Bronchial epithelial cell (primary cell): Measurements from ENCODE around the gene RHBDL2. TPM values are rescaled to one million over a fixed set of nuclear protein-coding genes. Genes with fewer than 3 reads are reported as not detected.

ENCODE experiments used
- DNase-seq: peaks from one replicate; pipeline ENCODE4 v3.0.0-alpha.2; 2010; ENCODE audit warnings: low read depth
- FAIRE-seq: peaks from 2 replicates; lab custom pipeline; 2011; peaks lifted over from hg19 to GRCh38; lab: Jason Lieb, UNC
- H3K27me3 ChIP-seq: 2 replicates; pipeline ENCODE4 v1.5.1; 2011; ENCODE audit warnings: low read length; ENCODE audit not compliant: control insufficient read depth, insufficient read depth
- H3K36me3 ChIP-seq: 2 replicates; pipeline ENCODE4 v1.5.1; 2011; ENCODE audit warnings: low read length; ENCODE audit not compliant: control insufficient read depth, insufficient read depth
- H3K4me3 ChIP-seq: 2 replicates; pipeline ENCODE4 v1.5.1; 2011; ENCODE audit warnings: mild to moderate bottlenecking, low read depth, low read length, control low read depth
- CTCF ChIP-seq: IDR thresholded peaks from 2 replicates; pipeline ENCODE4 v1.5.1; 2011; ENCODE audit warnings: mild to moderate bottlenecking, moderate library complexity, low read length, control low read depth, inconsistent platforms; ENCODE audit not compliant: insufficient read depth, severe bottlenecking
- total RNA-seq: library from RNA; depleted of rRNA; stranded (reverse); fragments of >200 nt; gene quantifications from 2 replicates; pipeline ENCODE4 v1.2.1, GENCODE V29; 2014

Gene RHBDL2
- total RNA-seq, 1 donor from 2014 or later = 5.0 TPM

- Histone ChIP-seq H3K4me3 (no peak overlapping the region), H3K36me3 (peaks cover 1% of the 10 kb centered on the region), H3K27me3 (no peaks in the 10 kb centered on the region)
- DNase-seq (no peak), FAIRE-seq (no peak)
- no peak for TF ChIP-seq CTCF
Observed at GRCh38 chr1:38899560-38899959, 42.1 kb downstream of the RHBDL2 start.

- no peak for TF ChIP-seq CTCF
- no peaks in the 10 kb centered on the region for H3K27me3 ChIP-seq
- peak; percentile 75 for DNase-seq
- FAIRE-seq = no peak
- no peak overlapping the region for H3K4me3 ChIP-seq
- H3K36me3 ChIP-seq = peaks cover 1% of the 10 kb centered on the region
Observed at GRCh38 chr1:38898653-38899230, 42.9 kb downstream of the RHBDL2 start.

GRCh38 chr1:38896169-38896568 is 45.5 kb downstream of the RHBDL2 start:
- H3K36me3 ChIP-seq = peaks cover 5% of the 10 kb centered on the region
- TF ChIP-seq CTCF = no peak
- DNase-seq (no peak), FAIRE-seq (no peak)
- no peaks in the 10 kb centered on the region for H3K27me3 ChIP-seq
- H3K4me3 ChIP-seq = no peak overlapping the region

GRCh38 chr1:38892976-38893375 is 48.7 kb downstream of the RHBDL2 start:
- no peak for FAIRE-seq
- no peak for TF ChIP-seq CTCF
- Histone ChIP-seq H3K27me3 (no peaks in the 10 kb centered on the region), H3K4me3 (no peak overlapping the region), H3K36me3 (peaks cover 7% of the 10 kb centered on the region)
- no peak for DNase-seq

- TF ChIP-seq CTCF = peak; percentile 23
- FAIRE-seq (peak; percentile 73), DNase-seq (peak; percentile 16)
- no peaks in the 10 kb centered on the region for H3K27me3 ChIP-seq
- no peak overlapping the region for H3K4me3 ChIP-seq
- H3K36me3 ChIP-seq = peaks cover 7% of the 10 kb centered on the region
Observed at GRCh38 chr1:38891753-38892152, 49.9 kb downstream of the RHBDL2 start.

GRCh38 chr1:38889589-38889988 is 52.0 kb downstream of the RHBDL2 start:
- H3K27me3 ChIP-seq = no peaks in the 10 kb centered on the region
- TF ChIP-seq CTCF = no peak
- no peak for FAIRE-seq
- no peak overlapping the region for H3K4me3 ChIP-seq
- no peak for DNase-seq
- peaks cover 6% of the 10 kb centered on the region for H3K36me3 ChIP-seq
